ENCODE data around the gene CEP95.

DNA sequence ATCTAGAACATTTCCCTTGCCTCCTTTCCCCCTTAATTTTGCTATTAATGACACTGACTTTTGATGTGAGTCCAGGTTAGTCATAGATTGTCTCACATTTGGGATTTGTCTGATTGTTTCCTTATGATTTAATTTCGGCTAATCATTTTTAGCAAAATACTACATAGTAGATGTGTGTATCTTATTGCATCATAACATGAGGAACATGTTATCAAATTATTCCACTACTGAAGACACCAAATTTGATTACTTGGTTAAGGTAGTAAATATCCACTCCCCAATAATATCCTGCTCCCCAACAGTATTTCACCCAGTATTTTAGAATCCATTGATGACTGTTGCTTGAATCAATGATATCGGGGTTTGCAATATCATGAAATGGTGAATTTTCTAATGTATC is 12.7 kb upstream of the CEP95 start:
- TF ChIP-seq, protein P1, sequence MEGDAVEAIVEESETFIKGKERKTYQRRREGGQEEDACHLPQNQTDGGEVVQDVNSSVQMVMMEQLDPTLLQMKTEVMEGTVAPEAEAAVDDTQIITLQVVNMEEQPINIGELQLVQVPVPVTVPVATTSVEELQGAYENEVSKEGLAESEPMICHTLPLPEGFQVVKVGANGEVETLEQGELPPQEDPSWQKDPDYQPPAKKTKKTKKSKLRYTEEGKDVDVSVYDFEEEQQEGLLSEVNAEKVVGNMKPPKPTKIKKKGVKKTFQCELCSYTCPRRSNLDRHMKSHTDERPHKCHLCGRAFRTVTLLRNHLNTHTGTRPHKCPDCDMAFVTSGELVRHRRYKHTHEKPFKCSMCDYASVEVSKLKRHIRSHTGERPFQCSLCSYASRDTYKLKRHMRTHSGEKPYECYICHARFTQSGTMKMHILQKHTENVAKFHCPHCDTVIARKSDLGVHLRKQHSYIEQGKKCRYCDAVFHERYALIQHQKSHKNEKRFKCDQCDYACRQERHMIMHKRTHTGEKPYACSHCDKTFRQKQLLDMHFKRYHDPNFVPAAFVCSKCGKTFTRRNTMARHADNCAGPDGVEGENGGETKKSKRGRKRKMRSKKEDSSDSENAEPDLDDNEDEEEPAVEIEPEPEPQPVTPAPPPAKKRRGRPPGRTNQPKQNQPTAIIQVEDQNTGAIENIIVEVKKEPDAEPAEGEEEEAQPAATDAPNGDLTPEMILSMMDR (conservative IDR thresholded peaks at IDR 0.05), result no peak
- TF ChIP-seq ZFX (IDR thresholded peaks at IDR 0.05), result no peak

All from C4-2B (cell line).